SK-N-SH (cell line): ENCODE data around the gene HLA-DRB5.

Experiments used
- EZH2phosphoT487 ChIP-seq: fragments of 200-600 bp; sonication (generic); IDR thresholded peaks from 2 replicates; pipeline ENCODE4 v1.6.1; 2017; ENCODE audit warnings: low read depth, mixed run types, mild to moderate bottlenecking, antibody characterized with exemption, moderate library complexity, borderline replicate concordance
- REST ChIP-seq: IDR thresholded peaks from 2 replicates; pipeline ENCODE4 v1.6.1; 2012; ENCODE audit warnings: mild to moderate bottlenecking, low read depth, low read length, moderate library complexity
- TF ChIP-seq, protein P1 (sequence below): fragments of 200-600 bp; sonication (generic); IDR thresholded peaks from 2 replicates; pipeline ENCODE4 v1.6.1; 2017; ENCODE audit warnings: antibody characterized with exemption, mild to moderate bottlenecking, moderate library complexity
- TF ChIP-seq, protein P2 (sequence below): fragments of 150-350 bp; IDR thresholded peaks from 2 replicates; pipeline ENCODE4 v1.6.1; 2017; ENCODE audit warnings: antibody characterized with exemption, low read length, low read depth, borderline replicate concordance

DNA sequence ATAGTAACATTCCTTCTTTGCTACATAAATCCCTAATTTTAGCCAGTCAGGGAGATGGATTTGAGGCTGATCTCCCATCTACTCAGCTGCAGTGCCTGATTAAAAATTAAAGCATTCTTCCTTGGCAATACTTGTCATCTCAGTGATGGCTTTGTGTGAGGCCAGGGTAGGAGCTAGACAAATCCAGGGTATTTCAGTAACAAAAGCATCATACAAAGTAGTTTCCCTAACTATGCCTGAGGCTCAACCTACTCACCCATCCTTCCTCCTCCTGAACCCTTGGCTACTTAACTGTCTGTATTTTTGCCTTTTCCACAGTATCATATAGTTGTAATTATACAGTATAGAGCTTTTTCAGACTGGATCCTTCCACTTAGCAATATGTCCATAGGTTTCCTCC, 37.7 kb downstream of the HLA-DRB5 start:
- TF ChIP-seq, protein P1, sequence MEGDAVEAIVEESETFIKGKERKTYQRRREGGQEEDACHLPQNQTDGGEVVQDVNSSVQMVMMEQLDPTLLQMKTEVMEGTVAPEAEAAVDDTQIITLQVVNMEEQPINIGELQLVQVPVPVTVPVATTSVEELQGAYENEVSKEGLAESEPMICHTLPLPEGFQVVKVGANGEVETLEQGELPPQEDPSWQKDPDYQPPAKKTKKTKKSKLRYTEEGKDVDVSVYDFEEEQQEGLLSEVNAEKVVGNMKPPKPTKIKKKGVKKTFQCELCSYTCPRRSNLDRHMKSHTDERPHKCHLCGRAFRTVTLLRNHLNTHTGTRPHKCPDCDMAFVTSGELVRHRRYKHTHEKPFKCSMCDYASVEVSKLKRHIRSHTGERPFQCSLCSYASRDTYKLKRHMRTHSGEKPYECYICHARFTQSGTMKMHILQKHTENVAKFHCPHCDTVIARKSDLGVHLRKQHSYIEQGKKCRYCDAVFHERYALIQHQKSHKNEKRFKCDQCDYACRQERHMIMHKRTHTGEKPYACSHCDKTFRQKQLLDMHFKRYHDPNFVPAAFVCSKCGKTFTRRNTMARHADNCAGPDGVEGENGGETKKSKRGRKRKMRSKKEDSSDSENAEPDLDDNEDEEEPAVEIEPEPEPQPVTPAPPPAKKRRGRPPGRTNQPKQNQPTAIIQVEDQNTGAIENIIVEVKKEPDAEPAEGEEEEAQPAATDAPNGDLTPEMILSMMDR: no peak
- TF ChIP-seq, protein P2, sequence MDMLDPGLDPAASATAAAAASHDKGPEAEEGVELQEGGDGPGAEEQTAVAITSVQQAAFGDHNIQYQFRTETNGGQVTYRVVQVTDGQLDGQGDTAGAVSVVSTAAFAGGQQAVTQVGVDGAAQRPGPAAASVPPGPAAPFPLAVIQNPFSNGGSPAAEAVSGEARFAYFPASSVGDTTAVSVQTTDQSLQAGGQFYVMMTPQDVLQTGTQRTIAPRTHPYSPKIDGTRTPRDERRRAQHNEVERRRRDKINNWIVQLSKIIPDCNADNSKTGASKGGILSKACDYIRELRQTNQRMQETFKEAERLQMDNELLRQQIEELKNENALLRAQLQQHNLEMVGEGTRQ: no peak
- TF ChIP-seq REST (no peak), EZH2phosphoT487 (no peak)
